HG03097 (cell line): ENCODE results near the gene YWHAG.
"Not testable (repeated sequence)": the region's sequence is repeated elsewhere in the genome, so short reads cannot be mapped to it uniquely, and the experiment has no call there.

Experiments
- ATAC-seq: cut with Tn5 transposase; IDR thresholded peaks from one replicate; pipeline ENCODE4 v1.9.1; 2021; ENCODE audit not compliant: unreplicated experiment, low FRiP score

Gene YWHAG

GRCh38 chr7:76302347-76303201 is 56.2 kb downstream of the YWHAG start, which contains the start of gene HSPB1:
Gene HSPB1, plus strand, starts transcription at chr7:76302673. Its CDS starts 40 bp downstream, at chr7:76302713.
- no peak for ATAC-seq

DNA sequence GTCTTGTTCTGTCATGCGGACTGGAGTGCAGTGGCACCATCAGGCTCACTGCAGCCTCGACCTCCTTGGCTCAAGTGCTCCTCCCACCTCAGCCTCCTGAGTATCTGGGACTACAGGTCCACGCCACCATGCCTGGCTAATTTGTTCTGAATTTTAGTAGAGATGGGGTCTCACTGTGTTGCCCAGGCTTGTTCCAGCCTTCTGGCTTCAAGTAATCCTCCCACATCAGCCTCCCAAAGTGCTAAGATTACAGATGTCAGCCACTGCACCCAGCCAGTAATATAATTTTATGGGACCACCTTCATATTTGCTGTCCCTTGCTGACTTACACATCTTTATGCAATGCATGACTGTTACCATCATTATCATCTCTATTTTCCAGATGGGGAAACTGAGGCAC is 57.8 kb downstream of the YWHAG start:
- ATAC-seq = no peak

DNA sequence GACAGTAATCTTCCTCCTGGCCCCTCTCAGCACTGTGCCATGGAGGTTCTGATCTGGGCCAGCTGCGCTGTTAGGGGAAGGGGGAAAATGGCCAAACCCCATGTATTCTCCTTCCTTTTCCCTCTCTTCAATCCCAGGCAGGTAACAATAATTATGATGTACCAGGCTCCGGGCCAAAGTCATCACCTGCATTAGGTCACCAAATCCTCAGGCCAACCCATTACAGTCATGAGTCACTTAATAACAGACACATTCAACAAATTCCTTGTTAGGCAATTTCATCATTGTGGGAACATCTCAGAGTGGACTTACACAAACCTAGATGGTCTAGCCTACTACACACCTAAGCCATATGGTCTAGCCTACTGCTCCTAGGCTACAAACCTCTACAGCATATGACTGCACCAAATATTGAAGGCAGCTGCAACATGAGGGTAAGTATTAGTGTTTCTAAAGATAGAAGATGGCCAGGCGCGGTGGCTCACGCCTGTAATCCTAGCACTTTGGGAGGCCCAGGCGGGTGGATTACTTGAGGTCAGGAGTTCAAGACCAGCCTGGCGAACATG is 58.5 kb downstream of the YWHAG start:
- no peak for ATAC-seq

DNA sequence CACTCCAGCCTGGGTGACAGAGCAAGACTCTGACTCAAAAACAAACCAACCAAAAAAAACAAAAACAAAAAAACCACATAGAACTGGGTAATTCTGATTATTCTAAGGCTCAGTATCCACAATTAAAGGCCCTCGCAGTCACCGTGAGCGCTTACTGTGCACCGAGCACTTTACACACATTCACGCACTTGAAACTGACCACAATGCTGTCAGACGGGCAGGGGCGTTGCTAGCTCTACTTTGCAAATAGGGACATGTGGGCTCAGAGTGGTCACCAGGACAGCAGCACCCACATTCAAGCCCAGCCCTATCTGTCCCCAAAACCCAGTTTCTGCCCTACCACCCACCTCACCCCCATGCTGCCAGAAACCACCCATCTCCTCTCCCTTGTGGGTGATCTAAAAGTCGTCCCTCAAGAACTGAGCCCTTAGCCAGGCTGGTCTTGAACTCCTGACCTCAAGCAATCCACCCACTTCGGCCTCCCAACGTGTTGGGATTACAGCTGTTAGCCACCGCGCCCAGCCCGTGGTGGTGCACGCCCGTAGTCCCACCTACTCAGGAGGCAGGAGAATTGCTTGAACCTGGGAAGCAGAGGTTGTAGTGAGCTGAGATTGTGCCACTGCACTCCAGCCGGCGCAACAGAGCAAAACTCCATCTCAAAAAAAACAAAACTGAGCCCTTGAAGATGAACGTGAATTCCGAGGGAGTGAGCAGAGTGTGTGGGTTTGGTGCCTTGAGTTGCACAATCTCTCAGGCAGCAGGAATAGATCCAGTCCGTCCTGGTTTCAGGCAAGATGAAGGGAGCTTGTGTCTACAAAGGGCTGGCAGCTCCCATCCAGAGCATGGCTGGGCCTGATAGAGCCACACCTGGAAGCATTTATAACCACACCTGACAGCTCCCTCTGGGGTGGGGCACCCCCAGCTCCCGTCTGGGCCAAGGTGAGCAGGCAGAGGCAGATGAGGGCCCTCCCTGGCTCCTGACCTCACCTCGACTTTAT is 61.7 kb downstream of the YWHAG start:
- ATAC-seq = no peak

GRCh38 chr7:76294344-76295024 is 64.3 kb downstream of the YWHAG start:
- ATAC-seq = no peak

GRCh38 chr7:76293407-76293901 is 65.3 kb downstream of the YWHAG start:
- ATAC-seq = no peak

DNA sequence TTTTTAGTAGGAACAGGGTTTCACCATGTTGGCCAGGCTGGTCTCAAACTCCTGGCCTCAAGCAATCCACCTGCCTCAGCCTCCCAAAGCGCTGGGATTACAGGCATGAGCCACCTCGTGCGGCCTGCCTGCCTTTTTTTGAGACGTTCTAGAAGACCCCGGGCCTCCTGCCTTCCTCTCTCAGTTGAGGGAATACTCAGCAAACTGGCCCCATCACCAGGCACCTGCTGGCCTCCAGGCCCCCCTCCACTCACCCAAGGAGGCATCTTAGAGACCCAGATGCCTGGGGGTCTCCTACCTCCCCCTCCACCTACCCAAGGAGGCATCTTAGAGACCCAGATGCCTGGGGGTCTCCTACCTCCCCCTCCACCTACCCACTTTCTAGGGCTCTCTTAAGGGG is 65.9 kb downstream of the YWHAG start:
- not testable (repeated sequence) for ATAC-seq

- ATAC-seq = no peak
Measured at GRCh38 chr7:76292213-76292573, 66.6 kb downstream of the YWHAG start.

GRCh38 chr7:76291351-76292212 is 67.2 kb downstream of the YWHAG start:
- ATAC-seq = peak; percentile 79

DNA sequence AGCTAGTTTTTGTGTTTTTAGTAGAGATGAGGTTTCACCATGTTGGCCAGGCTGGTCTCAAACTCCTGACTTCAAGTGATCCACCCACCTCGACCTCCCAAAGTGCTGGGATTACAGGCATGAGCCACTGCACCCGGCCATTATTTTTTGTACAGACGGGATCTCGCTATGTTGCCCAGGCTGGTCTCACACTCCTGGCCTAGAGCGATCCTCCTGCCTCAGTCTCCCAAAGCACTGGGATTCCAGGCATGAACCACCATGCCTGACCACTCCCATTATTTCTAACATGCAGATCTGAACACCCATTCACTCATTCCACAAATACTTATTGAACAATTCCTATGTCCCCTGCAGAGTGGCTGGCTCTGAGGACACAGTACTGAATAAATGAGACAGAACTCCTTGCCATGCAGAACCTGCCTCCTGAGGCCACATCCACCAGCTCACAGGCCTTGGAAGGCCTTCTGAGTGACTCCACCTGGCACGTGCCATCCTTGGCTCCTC is 67.9 kb downstream of the YWHAG start:
- not testable (repeated sequence) for ATAC-seq

GRCh38 chr7:76286842-76287403 is 71.9 kb downstream of the YWHAG start:
- no peak for ATAC-seq

DNA sequence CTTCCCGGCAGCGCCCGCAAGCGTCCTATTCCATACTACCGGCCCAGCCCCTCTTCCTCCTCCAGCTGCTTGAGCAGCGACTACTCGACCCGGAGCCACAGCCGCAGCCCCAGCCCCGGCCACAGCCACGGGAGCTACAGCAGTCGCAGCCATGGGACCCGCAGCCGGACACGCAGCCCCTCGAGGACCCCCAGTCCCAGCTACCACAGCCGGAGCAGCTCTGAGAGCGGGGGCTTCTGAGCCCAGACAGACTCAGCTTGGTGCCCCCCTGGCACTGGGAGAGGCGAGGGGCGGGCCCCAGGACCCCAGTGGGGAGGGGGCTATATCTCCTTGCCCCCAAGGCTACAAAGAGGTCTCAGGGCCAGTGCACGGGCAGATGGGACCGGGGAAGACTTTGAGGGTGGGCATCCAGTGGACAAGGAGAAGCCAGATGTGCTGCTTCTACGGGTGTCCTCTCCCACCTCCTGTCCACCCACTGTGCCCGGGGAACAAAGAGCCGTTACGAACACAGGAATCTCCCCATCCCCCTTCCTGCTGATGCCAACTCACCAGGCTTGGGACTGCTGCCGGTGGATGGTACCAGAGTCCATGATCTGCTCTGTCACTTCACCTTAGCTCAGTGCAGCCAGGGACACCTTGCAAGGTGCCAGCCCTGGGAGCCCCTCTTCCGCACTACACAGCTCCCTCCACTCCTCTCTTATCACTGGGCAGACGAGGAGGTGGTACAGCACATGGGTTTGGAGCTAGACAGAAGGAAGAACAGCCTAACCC is 73.0 kb downstream of the YWHAG start:
- ATAC-seq = no peak

DNA sequence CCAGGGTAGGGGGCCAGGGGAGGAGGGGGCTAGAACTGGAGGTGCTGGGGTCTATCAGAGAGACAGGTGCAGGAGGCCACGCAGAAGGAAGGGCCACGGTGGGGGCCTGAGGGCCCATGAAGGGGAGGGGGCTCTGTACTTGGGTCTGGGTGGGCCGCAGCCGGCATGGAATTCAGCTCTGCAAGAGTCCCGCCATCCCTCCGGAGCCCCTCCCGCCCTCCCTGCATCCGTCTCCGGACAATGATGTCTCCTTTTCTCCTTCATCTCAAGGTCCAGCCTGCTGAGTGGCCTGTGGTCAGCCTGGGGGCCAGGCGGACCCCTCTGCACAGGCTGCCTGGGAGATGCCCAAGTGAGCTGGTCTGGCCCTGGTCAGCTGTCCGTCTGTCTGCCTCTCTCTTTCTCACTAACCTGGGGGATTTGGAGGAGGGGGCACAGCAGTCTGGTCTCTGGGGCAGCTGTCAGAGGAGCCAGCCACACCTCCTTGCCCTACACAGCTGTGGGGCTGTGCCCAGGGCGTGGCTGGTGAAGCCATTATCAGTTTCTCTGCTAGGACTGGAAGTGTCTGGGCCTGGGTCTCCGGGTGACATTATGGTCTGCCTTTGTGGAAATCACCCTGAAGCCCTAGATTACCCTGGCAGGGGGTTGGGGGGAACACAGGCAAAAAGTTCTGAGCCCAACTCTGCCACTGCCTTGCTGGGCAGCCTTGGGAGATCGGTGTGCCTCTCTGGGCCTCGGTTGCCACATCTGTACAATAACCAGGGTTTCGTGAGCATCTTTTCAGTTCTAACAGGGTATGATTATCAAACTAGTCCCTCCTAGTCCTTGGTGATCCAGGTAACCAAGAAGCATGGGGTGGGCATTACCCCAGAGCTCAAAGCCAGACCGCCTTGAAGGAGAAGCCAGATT is 75.3 kb downstream of the YWHAG start:
- ATAC-seq = no peak

DNA sequence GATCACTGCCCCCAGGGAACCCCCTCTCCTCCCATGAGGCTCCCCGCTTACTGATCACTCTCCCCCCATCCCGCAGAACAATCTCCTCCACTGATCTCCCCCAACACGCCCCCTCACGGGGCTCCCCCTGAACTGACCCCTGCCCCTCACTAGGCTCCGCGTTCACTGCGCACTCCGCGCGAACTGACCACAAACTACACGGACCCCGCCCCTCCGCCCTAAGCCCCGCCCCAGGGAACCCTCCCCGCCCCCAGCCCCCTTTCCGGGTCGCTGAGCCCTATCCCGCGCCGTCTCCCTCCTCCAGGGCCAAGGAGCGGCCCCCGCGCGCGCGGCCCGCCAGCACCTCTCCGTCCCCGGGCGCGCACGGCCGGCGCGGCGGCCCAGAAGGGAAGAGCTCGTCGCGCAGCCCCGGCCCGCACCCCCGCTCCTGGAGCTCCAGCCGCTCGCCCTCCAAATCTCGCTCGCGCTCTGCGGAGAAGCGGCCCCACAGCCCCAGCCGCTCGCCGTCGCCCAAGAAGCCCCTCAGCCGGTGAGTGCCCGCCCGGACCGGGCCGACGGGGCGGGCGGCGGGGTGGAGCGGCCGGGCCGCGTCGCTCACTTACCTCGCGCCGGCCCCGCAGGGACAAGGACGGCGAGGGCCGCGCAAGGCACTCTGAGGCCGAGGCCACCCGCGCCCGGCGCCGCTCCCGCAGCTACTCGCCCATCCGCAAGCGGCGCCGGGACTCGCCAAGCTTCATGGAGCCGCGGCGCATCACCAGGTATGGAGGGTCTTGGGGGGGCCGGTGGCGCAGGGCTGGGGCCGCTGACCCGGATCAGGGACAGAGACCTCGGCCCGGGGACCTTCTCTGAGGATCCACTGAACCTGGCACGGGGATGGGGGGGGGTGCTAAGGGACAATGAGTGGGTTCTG is 76.2 kb downstream of the YWHAG start:
- ATAC-seq = no peak

DNA sequence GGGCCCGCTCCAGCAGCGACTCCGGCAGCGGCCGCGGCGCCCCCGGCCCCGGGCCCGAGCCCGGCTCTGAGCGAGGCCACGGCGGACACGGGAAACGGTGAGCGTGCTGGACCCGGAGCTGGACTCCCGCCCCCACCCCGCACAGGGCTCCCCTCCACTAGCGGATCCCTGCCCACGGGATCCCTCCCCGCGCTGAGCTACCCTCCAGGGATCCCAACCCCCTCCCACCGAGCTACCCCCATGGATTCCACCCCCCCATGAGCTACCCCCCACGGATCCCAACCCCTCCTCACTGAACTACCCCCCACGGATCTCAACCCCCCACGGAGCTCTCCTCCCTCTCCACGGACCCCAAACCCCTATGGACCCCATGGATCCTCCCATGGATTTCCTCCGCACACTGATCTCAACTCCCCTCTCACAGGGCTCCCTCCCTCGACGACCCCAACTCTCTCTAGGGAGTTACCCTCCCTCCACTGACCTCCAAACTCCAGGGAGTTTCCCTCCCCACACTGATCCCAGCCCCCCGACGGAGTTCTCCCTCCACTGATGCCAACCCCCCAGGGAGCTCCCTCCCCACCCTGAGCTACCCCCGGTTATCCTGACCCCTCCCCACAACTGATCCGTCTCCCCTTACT is 77.0 kb downstream of the YWHAG start:
- ATAC-seq = no peak
